ENCODE data around the gene ATXN7L3. TPM values are rescaled to one million over a fixed set of nuclear protein-coding genes. Genes with fewer than 3 reads are reported as not detected.

ATXN7L3 gene
- total RNA-seq, 1 experiment from 2014 or later, result 93.1 TPM

DNA sequence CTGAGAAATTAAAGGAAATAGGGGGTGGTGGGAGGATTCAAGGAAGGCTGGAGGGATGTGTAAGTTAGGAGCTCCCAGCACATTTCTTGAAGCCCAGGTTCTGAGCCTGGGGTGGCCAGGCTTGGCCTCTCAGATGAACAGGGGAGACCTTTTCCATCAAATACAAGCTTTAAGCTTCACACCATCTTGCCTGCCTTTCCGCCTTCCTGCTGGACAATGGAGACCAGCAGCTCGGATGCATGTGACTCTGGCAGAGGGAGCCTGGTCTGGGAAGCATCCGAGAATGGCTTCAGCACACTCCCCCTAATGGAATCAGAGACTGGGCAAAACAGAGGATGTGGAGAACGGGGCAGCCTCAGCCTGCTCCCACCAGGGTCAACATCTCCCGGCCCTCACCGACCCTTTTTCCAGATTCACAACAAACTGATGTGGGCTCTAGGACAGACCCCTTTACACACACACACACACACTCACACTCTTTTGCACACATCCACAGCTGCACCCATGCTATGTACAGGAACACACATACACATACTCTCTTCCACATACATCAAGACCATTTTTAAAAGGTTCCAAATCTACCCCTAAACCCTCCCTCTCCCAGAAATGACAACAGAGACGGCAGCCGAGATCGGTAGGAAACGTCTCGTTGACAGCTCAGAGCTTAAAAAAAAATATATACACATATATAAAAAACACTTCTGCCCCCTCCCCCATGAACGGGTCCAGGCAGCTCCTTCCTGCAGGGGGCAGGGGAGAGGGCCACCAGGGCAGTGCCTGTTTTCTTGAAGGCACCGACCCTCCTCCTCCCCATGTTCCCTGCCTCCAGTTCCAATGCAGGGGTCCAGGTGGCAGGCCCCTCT, 6.5 kb upstream of the ATXN7L3 start:
- Mint-ChIP-seq H3K4me3 (ENCODE audit: low read depth, unreplicated experiment) (no peak overlapping the region), H3K27me3 (ENCODE audit: unreplicated experiment) (no peaks in the 10 kb centered on the region), H3K27ac (ENCODE audit: unreplicated experiment) (no peak overlapping the region), H3K36me3 (ENCODE audit: insufficient read depth, unreplicated experiment) (peaks cover 46% of the 10 kb centered on the region), H3K4me1 (ENCODE audit: low read depth, unreplicated experiment) (peaks cover 34% of the 10 kb centered on the region), H3K9me3 (ENCODE audit: low read depth, unreplicated experiment) (no peaks in the 10 kb centered on the region)
- intact Hi-C loops (cut with micrococcal nuclease; ENCODE audit: unreplicated experiment), result no loop called here
- peak; percentile 38 for DNase-seq
- TF ChIP-seq, protein P1, sequence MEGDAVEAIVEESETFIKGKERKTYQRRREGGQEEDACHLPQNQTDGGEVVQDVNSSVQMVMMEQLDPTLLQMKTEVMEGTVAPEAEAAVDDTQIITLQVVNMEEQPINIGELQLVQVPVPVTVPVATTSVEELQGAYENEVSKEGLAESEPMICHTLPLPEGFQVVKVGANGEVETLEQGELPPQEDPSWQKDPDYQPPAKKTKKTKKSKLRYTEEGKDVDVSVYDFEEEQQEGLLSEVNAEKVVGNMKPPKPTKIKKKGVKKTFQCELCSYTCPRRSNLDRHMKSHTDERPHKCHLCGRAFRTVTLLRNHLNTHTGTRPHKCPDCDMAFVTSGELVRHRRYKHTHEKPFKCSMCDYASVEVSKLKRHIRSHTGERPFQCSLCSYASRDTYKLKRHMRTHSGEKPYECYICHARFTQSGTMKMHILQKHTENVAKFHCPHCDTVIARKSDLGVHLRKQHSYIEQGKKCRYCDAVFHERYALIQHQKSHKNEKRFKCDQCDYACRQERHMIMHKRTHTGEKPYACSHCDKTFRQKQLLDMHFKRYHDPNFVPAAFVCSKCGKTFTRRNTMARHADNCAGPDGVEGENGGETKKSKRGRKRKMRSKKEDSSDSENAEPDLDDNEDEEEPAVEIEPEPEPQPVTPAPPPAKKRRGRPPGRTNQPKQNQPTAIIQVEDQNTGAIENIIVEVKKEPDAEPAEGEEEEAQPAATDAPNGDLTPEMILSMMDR (IDR thresholded peaks at IDR 0.05; ENCODE audit: unreplicated experiment), result peak; percentile 45
- CTCF ChIA-PET, result interaction anchor here (1.1 to 1.4 kb wide), 2 partner anchors 14 to 140 kb away, joined by 4 to 8 read pairs; partner anchors contain the start of gene UBTF
- no TSS peak for BruUV-seq (replicated peaks)

DNA sequence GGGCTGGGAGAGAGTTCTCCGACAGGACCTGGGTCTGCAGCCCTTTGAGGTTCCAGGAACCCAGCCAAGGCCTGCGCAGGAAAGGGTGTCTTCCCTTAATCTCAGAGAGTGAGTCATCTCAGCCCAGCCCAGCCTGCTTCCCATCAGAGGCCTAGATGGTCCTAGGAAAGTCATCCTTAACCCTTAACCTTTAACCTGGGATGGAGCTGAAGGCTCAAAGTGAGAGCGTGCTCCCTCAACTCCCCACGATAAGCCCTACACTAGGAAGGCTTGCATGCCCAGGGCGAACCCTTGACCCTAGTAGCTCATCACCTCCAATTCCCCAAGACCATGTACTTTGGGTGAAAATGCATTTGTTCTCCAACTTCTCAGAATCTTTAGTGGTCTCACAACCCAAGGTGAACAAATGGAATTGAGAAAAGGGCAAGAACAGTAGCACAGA, 4.8 kb upstream of the ATXN7L3 start:
- CTCF ChIA-PET, result interaction anchor here (1.2 to 1.5 kb wide), 2 partner anchors 13 to 17 kb away, joined by 3 to 8 read pairs; no protein-coding TSS in a partner anchor
- Mint-ChIP-seq H3K4me1 (ENCODE audit: low read depth, unreplicated experiment) (peaks cover 39% of the 10 kb centered on the region), H3K27me3 (ENCODE audit: unreplicated experiment) (no peaks in the 10 kb centered on the region), H3K27ac (ENCODE audit: unreplicated experiment) (no peak overlapping the region), H3K4me3 (ENCODE audit: low read depth, unreplicated experiment) (no peak overlapping the region), H3K9me3 (ENCODE audit: low read depth, unreplicated experiment) (no peaks in the 10 kb centered on the region), H3K36me3 (ENCODE audit: insufficient read depth, unreplicated experiment) (peaks cover 51% of the 10 kb centered on the region)
- no peak for DNase-seq
- TF ChIP-seq, protein P1 (IDR thresholded peaks at IDR 0.05; ENCODE audit: unreplicated experiment), result no peak
- BruUV-seq (replicated peaks), result no TSS peak
- intact Hi-C loops (cut with micrococcal nuclease; ENCODE audit: unreplicated experiment), result loop anchor here (5.0 kb wide), 1 partner anchor 143 kb away; the partner anchor contains the start of gene GRN

DNA sequence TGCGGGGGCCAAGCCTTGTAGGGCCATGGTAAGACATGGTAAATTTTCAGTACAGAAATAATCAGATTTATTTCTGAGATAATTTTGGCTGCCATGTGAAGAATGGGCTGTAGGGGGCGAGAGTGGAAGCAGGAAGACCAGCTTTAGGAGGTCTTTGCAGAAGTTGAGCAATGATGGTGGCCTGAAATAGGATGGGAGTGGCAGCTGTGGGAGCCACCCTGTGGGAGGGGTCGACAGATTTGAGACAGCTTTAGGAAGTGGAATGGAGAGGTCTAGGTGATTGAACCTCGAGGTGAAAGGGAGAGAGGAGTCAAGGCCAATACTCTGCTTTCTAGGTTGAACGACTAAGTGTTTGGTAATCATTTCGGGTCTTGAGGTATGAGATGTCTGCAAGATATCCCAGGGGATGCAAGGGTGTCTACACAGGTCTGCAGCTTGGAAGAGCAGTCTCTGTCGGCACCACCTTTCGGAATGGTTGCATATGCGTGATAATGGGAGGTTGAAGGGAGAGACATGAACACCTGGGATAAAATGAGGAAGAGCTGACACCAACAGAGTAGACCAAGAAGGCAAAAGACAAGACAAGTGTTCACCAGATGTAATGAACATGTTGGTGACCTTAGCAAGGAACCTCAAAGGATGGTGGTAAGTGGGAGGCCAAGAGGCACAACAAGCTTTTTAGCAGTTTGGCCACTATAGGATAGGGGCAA, 4.2 kb upstream of the ATXN7L3 start:
- no peaks in the 10 kb centered on the region for H3K27me3 Mint-ChIP-seq (ENCODE audit: unreplicated experiment)
- H3K36me3 Mint-ChIP-seq (ENCODE audit: insufficient read depth, unreplicated experiment), result peaks cover 49% of the 10 kb centered on the region
- no peaks in the 10 kb centered on the region for H3K9me3 Mint-ChIP-seq (ENCODE audit: low read depth, unreplicated experiment)
- CTCF ChIA-PET, result interaction anchor here (0.5 to 1.5 kb wide), 7 partner anchors 12 to 789 kb away, joined by 3 to 8 read pairs (median 4); no protein-coding TSS in a partner anchor
- H3K4me3 Mint-ChIP-seq (ENCODE audit: low read depth, unreplicated experiment), result no peak overlapping the region
- peak; percentile 58 for DNase-seq
- peak overlapping the region; percentile 2 for H3K27ac Mint-ChIP-seq (ENCODE audit: unreplicated experiment)
- TF ChIP-seq, protein P1 (IDR thresholded peaks at IDR 0.05; ENCODE audit: unreplicated experiment), result peak; percentile 85
- no TSS peak for BruUV-seq (replicated peaks)
- intact Hi-C loops (cut with micrococcal nuclease; ENCODE audit: unreplicated experiment), result loop anchor here (5.0 kb wide), 1 partner anchor 143 kb away; the partner anchor contains the start of gene GRN
- H3K4me1 Mint-ChIP-seq (ENCODE audit: low read depth, unreplicated experiment), result peaks cover 39% of the 10 kb centered on the region

DNA sequence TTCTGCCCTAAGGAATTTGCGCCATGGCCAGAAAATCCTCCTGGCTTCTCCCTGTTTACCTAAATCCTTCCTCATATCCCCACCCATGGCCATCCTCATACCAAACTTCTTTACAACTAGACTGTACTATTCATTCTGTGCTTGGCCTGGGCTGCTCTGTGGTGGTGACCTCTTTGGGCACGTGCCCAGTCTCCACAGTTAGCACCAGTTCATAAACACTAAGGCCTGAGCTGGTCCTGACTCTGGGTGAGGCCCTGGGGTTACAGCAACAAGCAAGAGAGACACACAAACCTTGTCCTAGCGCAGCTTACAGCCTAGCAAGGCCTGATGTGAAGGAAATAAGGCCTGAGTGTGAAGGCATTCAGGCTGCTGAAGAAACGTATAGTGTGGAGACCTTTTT, 3.1 kb upstream of the ATXN7L3 start:
- intact Hi-C loops (cut with micrococcal nuclease; ENCODE audit: unreplicated experiment), result loop anchor here (5.0 kb wide), 1 partner anchor 145 kb away; the partner anchor contains the start of gene GRN
- no peak for DNase-seq
- CTCF ChIA-PET, result interaction anchor here (0.6 to 1.0 kb wide), 2 partner anchors 139 to 322 kb away, joined by 3 to 4 read pairs; no protein-coding TSS in a partner anchor
- Mint-ChIP-seq H3K4me1 (ENCODE audit: low read depth, unreplicated experiment) (peaks cover 37% of the 10 kb centered on the region), H3K9me3 (ENCODE audit: low read depth, unreplicated experiment) (no peaks in the 10 kb centered on the region), H3K27me3 (ENCODE audit: unreplicated experiment) (no peaks in the 10 kb centered on the region), H3K36me3 (ENCODE audit: insufficient read depth, unreplicated experiment) (peaks cover 49% of the 10 kb centered on the region), H3K27ac (ENCODE audit: unreplicated experiment) (peak overlapping the region; percentile 2), H3K4me3 (ENCODE audit: low read depth, unreplicated experiment) (no peak overlapping the region)
- BruUV-seq (replicated peaks), result no TSS peak
- TF ChIP-seq, protein P1 (IDR thresholded peaks at IDR 0.05; ENCODE audit: unreplicated experiment), result no peak

Measured in Calu3 (cell line).